ACC112 (cell line): ENCODE measurements around the gene SPATA6L.
"Not testable (repeated sequence)": the region's sequence is repeated elsewhere in the genome, so short reads cannot be mapped to it uniquely, and the experiment has no call there.

Experiments used
- H2AFZ ChIP-seq: fragments of 200-600 bp; sonication (generic); one replicate; pipeline ENCODE4 v1.6.0; 2017; ENCODE audit warnings: antibody characterized with exemption, low read length; ENCODE audit not compliant: unreplicated experiment
- H3K27ac ChIP-seq: fragments of 200-600 bp; sonication (generic); 2 replicates; pipeline ENCODE4 v1.5.1; 2014; ENCODE audit warnings: low read depth, mild to moderate bottlenecking, antibody characterized with exemption, low read length, moderate library complexity
- H3K27me3 ChIP-seq: fragments of 200-600 bp; sonication (generic); 2 replicates; pipeline ENCODE4 v1.6.1; 2014; ENCODE audit warnings: mild to moderate bottlenecking, antibody characterized with exemption, low read length, moderate library complexity, mixed read lengths; ENCODE audit not compliant: insufficient read depth
- H3K36me3 ChIP-seq: fragments of 200-600 bp; sonication (generic); 2 replicates; pipeline ENCODE4 v1.6.1; 2016; ENCODE audit warnings: mild to moderate bottlenecking, antibody characterized with exemption, low read length, moderate library complexity, mixed read lengths; ENCODE audit not compliant: insufficient read depth
- H3K4me1 ChIP-seq: fragments of 200-600 bp; sonication (generic); one replicate; pipeline ENCODE4 v1.6.1; 2016; ENCODE audit warnings: low read length, mixed read lengths; ENCODE audit not compliant: insufficient read depth, unreplicated experiment, control insufficient read depth
- H3K4me3 ChIP-seq: fragments of 200-600 bp; sonication (generic); 2 replicates; pipeline ENCODE4 v1.5.1; 2014; ENCODE audit warnings: mild to moderate bottlenecking, low read depth, low read length
- H3K79me2 ChIP-seq: fragments of 200-600 bp; sonication (generic); one replicate; pipeline ENCODE4 v1.6.0; 2016; ENCODE audit warnings: low read length; ENCODE audit not compliant: control insufficient read depth, unreplicated experiment, insufficient read depth

SPATA6L gene

DNA sequence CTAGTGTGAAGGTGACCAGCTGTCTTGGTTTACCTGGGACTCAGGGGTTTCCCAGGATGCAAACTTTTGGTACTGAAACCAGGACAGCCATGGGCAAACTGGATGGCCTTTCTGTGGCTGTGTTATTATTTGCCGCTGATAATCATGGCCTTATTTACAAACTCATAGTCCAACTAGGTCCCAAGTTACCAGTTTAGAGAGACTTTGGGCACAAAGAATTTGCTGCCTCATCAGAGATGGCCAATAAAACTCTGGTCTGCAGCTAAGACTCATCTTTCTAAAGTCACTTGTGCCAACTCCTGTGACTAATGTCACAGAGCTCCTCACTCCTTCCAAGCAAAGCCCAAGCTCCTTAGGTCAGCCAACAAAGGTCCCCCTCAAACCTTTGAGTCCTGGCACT is 51.7 kb downstream of the SPATA6L start:
- Histone ChIP-seq H3K4me3 (no peak overlapping the region), H3K36me3 (no peaks in the 10 kb centered on the region), H3K79me2 (no peaks in the 10 kb centered on the region), H3K27ac (no peak overlapping the region), H3K27me3 (no peaks in the 10 kb centered on the region), H2AFZ (no peak overlapping the region), H3K4me1 (peaks cover 11% of the 10 kb centered on the region)

- H3K4me1 ChIP-seq, H3K4me3 ChIP-seq: not testable (repeated sequence)
These were observed 60.2 kb downstream of the SPATA6L start for GRCh38 chr9:4606033-4606432.

GRCh38 chr9:4604678-4605095 is 61.6 kb downstream of the SPATA6L start:
- H3K36me3 ChIP-seq: no peaks in the 10 kb centered on the region
- no peaks in the 10 kb centered on the region for H3K27me3 ChIP-seq
- no peak overlapping the region for H3K27ac ChIP-seq
- H2AFZ ChIP-seq: no peak overlapping the region
- H3K4me3 ChIP-seq: no peak overlapping the region
- H3K4me1 ChIP-seq: no peaks in the 10 kb centered on the region
- H3K79me2 ChIP-seq: no peaks in the 10 kb centered on the region

More at GRCh38 chr9:4606033-4606432, 60.2 kb downstream of the SPATA6L start:
- H3K36me3 ChIP-seq, H3K79me2 ChIP-seq, H3K27ac ChIP-seq, H3K27me3 ChIP-seq, H2AFZ ChIP-seq: not testable (repeated sequence)

DNA sequence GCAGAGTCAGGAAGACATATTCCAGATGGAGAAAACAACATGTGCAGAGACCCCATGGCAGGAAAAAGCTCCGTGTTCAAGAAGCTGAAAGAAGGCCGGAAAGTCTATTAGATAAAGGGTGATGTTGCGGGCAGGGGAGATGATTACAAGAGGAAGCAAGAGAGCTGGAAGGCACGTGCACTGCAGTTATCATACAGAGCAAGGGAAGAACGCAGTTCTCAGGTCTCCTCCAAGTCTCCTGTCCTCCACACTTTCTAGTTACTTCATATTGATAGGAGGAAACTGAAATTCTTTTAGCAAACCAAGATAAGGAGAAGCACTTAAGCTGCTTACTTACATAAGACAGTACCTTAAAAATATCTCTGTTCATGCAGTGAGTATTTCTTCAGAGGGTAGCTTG is 62.5 kb downstream of the SPATA6L start:
- H3K4me1 ChIP-seq: no peaks in the 10 kb centered on the region
- H2AFZ ChIP-seq: no peak overlapping the region
- no peak overlapping the region for H3K27ac ChIP-seq
- H3K27me3 ChIP-seq: no peaks in the 10 kb centered on the region
- no peaks in the 10 kb centered on the region for H3K36me3 ChIP-seq
- no peak overlapping the region for H3K4me3 ChIP-seq
- no peaks in the 10 kb centered on the region for H3K79me2 ChIP-seq

DNA sequence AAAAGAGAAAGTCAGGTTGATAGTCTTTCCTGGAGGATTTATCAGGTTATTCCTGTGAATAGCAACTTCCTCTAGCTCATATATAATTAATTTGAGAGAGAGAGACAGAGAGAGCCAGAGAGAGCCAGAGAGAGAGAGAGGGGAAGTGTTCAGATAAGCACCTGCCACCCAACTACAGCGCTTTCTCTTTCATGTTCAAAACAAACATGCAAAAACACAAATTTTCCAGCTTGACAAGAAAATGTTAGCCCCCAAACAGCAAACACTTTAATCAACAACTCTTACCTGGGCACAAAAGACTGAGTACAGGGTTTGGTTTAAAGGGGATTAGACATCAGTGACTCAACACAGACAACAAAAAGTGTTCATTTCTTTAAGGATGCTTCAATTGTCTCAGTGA is 65.9 kb downstream of the SPATA6L start:
- no peak overlapping the region for H3K27ac ChIP-seq
- no peaks in the 10 kb centered on the region for H3K79me2 ChIP-seq
- H3K27me3 ChIP-seq: no peaks in the 10 kb centered on the region
- no peak overlapping the region for H2AFZ ChIP-seq
- no peak overlapping the region for H3K4me3 ChIP-seq
- H3K4me1 ChIP-seq: no peaks in the 10 kb centered on the region
- H3K36me3 ChIP-seq: no peaks in the 10 kb centered on the region

GRCh38 chr9:4596165-4596922 is 69.9 kb downstream of the SPATA6L start:
- no peaks in the 10 kb centered on the region for H3K27me3 ChIP-seq
- no peaks in the 10 kb centered on the region for H3K4me1 ChIP-seq
- H3K27ac ChIP-seq: no peak overlapping the region
- no peak overlapping the region for H3K4me3 ChIP-seq
- H3K36me3 ChIP-seq: no peaks in the 10 kb centered on the region
- H3K79me2 ChIP-seq: no peaks in the 10 kb centered on the region
- no peak overlapping the region for H2AFZ ChIP-seq

DNA sequence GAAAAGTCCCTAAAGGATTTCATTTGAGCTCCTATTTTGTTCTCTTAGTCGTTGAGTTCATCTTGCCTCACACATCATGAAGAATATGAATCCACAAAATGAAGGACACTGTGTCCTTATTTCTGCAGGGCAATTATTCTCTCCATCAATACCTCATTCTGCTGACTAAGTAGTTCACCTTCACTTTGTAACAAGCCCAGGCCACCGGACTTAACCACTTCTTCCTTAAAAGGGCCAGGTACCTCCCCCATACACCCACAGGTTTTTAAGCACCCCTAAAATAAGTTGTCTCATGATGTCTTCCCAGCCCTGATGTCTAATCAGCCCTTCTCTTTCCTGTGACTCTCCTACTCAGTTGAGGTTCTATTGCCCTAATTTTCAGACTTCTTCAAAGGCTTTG is 71.3 kb downstream of the SPATA6L start:
- Histone ChIP-seq H3K36me3 (no peaks in the 10 kb centered on the region), H3K4me3 (no peak overlapping the region), H3K4me1 (peaks cover 5% of the 10 kb centered on the region)

GRCh38 chr9:4594545-4594944 is 71.7 kb downstream of the SPATA6L start:
- H3K79me2 ChIP-seq: no peaks in the 10 kb centered on the region
- H3K36me3 ChIP-seq: no peaks in the 10 kb centered on the region

More for the DNA sequence above, 71.3 kb downstream of the SPATA6L start:
- Histone ChIP-seq H2AFZ (no peak overlapping the region), H3K79me2 (no peaks in the 10 kb centered on the region), H3K27ac (no peak overlapping the region), H3K27me3 (no peaks in the 10 kb centered on the region)

GRCh38 chr9:4592886-4593285 is 73.4 kb downstream of the SPATA6L start:
- H3K4me1 ChIP-seq: peaks cover 5% of the 10 kb centered on the region
- no peak overlapping the region for H2AFZ ChIP-seq
- no peak overlapping the region for H3K27ac ChIP-seq
- H3K79me2 ChIP-seq: no peaks in the 10 kb centered on the region
- H3K27me3 ChIP-seq: no peaks in the 10 kb centered on the region
- no peaks in the 10 kb centered on the region for H3K36me3 ChIP-seq
- H3K4me3 ChIP-seq: no peak overlapping the region

More at GRCh38 chr9:4594545-4594944, 71.7 kb downstream of the SPATA6L start:
- no peak overlapping the region for H2AFZ ChIP-seq
- H3K4me1 ChIP-seq: peaks cover 5% of the 10 kb centered on the region
- no peak overlapping the region for H3K27ac ChIP-seq
- H3K27me3 ChIP-seq: no peaks in the 10 kb centered on the region
- H3K4me3 ChIP-seq: no peak overlapping the region

DNA sequence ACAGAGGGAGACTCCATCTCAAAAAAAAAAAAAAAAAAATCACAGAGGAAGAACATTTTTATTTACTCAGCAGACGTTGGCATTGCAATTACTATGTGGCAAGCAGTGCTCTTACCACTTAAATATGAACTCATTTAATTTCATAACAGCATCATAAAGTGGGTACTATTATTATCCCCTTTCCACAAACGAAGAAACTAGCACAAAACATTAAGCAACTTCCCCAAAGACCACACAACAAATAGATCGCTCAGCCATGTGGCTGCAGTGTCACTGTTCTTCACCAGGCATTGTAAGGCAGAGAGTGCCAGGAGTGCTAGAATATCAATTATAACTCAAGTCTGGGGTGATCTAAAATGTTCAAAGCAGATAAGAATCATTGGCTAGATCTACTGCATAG is 74.0 kb downstream of the SPATA6L start:
- Histone ChIP-seq H2AFZ (no peak overlapping the region), H3K79me2 (no peaks in the 10 kb centered on the region), H3K27ac (no peak overlapping the region), H3K27me3 (no peaks in the 10 kb centered on the region), H3K4me1 (peaks cover 5% of the 10 kb centered on the region), H3K4me3 (no peak overlapping the region), H3K36me3 (no peaks in the 10 kb centered on the region)

- H3K27me3 ChIP-seq: no peaks in the 10 kb centered on the region
- H3K4me3 ChIP-seq: no peak overlapping the region
- H3K79me2 ChIP-seq: no peaks in the 10 kb centered on the region
- peaks cover 5% of the 10 kb centered on the region for H3K4me1 ChIP-seq
- H3K36me3 ChIP-seq: no peaks in the 10 kb centered on the region
- H3K27ac ChIP-seq: no peak overlapping the region
- no peak overlapping the region for H2AFZ ChIP-seq
These were observed 75.2 kb downstream of the SPATA6L start for GRCh38 chr9:4591123-4591500.
